Loucy (cell line): ENCODE results near the gene DYRK2.

Source experiments
- H2AFZ ChIP-seq: fragments of 200-600 bp; sonication (generic); 2 replicates; pipeline ENCODE4 v1.6.0; 2016; ENCODE audit warnings: antibody characterized with exemption, mild to moderate bottlenecking, low read length, moderate library complexity
- H3F3A ChIP-seq: fragments of 200-600 bp; 2 replicates; pipeline ENCODE4 v1.6.0; 2016; ENCODE audit warnings: antibody characterized with exemption, low read depth, mild to moderate bottlenecking
- H3K27me3 ChIP-seq: fragments of 200-600 bp; sonication (generic); 2 replicates; pipeline ENCODE4 v1.6.1; 2014; ENCODE audit warnings: low read length, mild to moderate bottlenecking; ENCODE audit not compliant: insufficient read depth, poor library complexity, severe bottlenecking
- H3K36me3 ChIP-seq: fragments of 200-600 bp; sonication (generic); 2 replicates; pipeline ENCODE4 v1.6.1; 2016; ENCODE audit warnings: low read length; ENCODE audit not compliant: insufficient read depth
- H3K4me1 ChIP-seq: fragments of 200-600 bp; sonication (generic); 2 replicates; pipeline ENCODE4 v1.5.1; 2014; ENCODE audit warnings: low read length, mild to moderate bottlenecking; ENCODE audit not compliant: insufficient read depth, poor library complexity, severe bottlenecking
- H3K4me2 ChIP-seq: fragments of 200-600 bp; sonication (generic); 2 replicates; pipeline ENCODE4 v1.6.0; 2014; ENCODE audit warnings: antibody characterized with exemption, low read length, low read depth, mild to moderate bottlenecking; ENCODE audit not compliant: poor library complexity, severe bottlenecking
- H3K4me3 ChIP-seq: fragments of 200-600 bp; sonication (generic); 2 replicates; pipeline ENCODE4 v1.5.1; 2014; ENCODE audit warnings: low read length, mild to moderate bottlenecking, mixed read lengths; ENCODE audit not compliant: poor library complexity, severe bottlenecking
- H3K79me2 ChIP-seq: fragments of 200-600 bp; sonication (generic); 2 replicates; pipeline ENCODE4 v1.6.1; 2014; ENCODE audit warnings: low read length; ENCODE audit not compliant: insufficient read depth
- H3K9ac ChIP-seq: fragments of 200-600 bp; sonication (generic); 2 replicates; pipeline ENCODE4 v1.6.0; 2014; ENCODE audit warnings: mild to moderate bottlenecking, low read depth, low read length, moderate library complexity; ENCODE audit not compliant: poor library complexity, severe bottlenecking
- H3K9me2 ChIP-seq: fragments of 200-600 bp; sonication (generic); replicated peaks from 2 replicates; pipeline ENCODE4 v1.6.1; 2016; ENCODE audit warnings: low read depth, low read length, mixed read lengths
- H3K9me3 ChIP-seq: fragments of 200-600 bp; sonication (generic); 2 replicates; pipeline ENCODE4 v1.6.1; 2014; ENCODE audit warnings: mild to moderate bottlenecking, antibody characterized with exemption, low read length, low read depth; ENCODE audit not compliant: insufficient read depth
- H4K20me1 ChIP-seq: fragments of 200-600 bp; sonication (generic); 2 replicates; pipeline ENCODE4 v1.6.0; 2014; ENCODE audit warnings: antibody characterized with exemption, low read length, mild to moderate bottlenecking; ENCODE audit not compliant: insufficient read depth, poor library complexity, severe bottlenecking
- EZH2phosphoT487 ChIP-seq: fragments of 200-600 bp; IDR thresholded peaks from 2 replicates; pipeline ENCODE4 v1.6.1; 2018; ENCODE audit warnings: antibody characterized with exemption, mild to moderate bottlenecking, moderate library complexity, borderline replicate concordance
- TF ChIP-seq, protein P1 (sequence below): fragments of 200-600 bp; sonication (generic); conservative IDR thresholded peaks from 2 replicates; pipeline ENCODE4 v1.5.1; 2014; ENCODE audit warnings: mild to moderate bottlenecking, antibody characterized with exemption, low read length

Gene DYRK2

DNA sequence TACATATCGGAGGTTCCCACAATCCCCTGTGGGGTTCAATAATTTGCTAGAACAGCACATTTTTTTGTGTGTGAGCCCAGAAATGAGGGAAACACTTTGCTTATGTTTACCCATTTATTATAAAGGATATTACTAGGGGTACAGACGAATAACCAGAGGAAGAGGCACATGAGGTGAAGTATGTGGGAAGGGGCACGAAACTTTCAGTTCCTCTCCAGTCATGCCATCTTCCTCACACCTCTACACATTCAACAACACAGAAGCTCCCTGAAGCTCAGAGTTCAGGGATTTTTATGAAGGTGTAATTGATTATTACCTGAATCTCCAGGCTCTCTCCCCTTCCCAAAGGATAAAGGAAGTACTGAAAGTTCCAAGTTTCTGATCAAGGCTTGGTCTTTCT is 30.2 kb upstream of the DYRK2 start:
- H3K27me3 ChIP-seq: no peaks in the 10 kb centered on the region
- no peak overlapping the region for H2AFZ ChIP-seq
- no peaks in the 10 kb centered on the region for H3K79me2 ChIP-seq
- no peaks in the 10 kb centered on the region for H3K4me1 ChIP-seq
- H3K9me3 ChIP-seq: no peaks in the 10 kb centered on the region
- H3K9me2 ChIP-seq: no peaks in the 10 kb centered on the region
- no peak overlapping the region for H3K4me2 ChIP-seq
- H3K9ac ChIP-seq: no peak overlapping the region
- H3K36me3 ChIP-seq: no peaks in the 10 kb centered on the region
- TF ChIP-seq, protein P1, sequence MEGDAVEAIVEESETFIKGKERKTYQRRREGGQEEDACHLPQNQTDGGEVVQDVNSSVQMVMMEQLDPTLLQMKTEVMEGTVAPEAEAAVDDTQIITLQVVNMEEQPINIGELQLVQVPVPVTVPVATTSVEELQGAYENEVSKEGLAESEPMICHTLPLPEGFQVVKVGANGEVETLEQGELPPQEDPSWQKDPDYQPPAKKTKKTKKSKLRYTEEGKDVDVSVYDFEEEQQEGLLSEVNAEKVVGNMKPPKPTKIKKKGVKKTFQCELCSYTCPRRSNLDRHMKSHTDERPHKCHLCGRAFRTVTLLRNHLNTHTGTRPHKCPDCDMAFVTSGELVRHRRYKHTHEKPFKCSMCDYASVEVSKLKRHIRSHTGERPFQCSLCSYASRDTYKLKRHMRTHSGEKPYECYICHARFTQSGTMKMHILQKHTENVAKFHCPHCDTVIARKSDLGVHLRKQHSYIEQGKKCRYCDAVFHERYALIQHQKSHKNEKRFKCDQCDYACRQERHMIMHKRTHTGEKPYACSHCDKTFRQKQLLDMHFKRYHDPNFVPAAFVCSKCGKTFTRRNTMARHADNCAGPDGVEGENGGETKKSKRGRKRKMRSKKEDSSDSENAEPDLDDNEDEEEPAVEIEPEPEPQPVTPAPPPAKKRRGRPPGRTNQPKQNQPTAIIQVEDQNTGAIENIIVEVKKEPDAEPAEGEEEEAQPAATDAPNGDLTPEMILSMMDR: no peak
- no peak for TF ChIP-seq EZH2phosphoT487
- no peak overlapping the region for H3K4me3 ChIP-seq
- H3F3A ChIP-seq: no peaks in the 10 kb centered on the region
- H4K20me1 ChIP-seq: no peaks in the 10 kb centered on the region

DNA sequence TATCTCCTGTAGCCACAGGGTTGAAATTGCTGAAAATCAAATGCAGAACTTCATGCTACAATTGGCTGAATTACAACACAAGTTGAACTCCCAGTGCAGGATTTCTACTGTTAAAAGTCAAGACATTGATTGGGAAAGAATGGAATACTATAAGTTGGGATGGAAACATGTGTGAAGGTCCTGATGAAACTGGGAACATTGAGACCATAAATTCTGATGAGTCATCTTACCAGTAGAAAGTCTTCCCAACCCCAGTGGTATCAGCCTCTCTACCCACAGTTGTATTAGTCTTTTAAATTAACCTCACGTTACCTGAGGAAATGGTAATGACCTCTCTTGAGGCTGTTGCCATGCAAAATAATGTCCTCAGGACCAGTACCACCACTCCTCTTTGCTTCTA is 27.4 kb upstream of the DYRK2 start:
- Histone ChIP-seq H4K20me1 (no peaks in the 10 kb centered on the region), H3K4me2 (no peak overlapping the region), H3K36me3 (no peaks in the 10 kb centered on the region), H3K9me3 (no peaks in the 10 kb centered on the region), H3K4me3 (no peak overlapping the region), H3K4me1 (no peaks in the 10 kb centered on the region), H3K79me2 (no peaks in the 10 kb centered on the region), H3K9ac (no peak overlapping the region), H2AFZ (no peak overlapping the region), H3F3A (no peaks in the 10 kb centered on the region), H3K27me3 (no peaks in the 10 kb centered on the region), H3K9me2 (no peaks in the 10 kb centered on the region)
- TF ChIP-seq, protein P1: no peak

DNA sequence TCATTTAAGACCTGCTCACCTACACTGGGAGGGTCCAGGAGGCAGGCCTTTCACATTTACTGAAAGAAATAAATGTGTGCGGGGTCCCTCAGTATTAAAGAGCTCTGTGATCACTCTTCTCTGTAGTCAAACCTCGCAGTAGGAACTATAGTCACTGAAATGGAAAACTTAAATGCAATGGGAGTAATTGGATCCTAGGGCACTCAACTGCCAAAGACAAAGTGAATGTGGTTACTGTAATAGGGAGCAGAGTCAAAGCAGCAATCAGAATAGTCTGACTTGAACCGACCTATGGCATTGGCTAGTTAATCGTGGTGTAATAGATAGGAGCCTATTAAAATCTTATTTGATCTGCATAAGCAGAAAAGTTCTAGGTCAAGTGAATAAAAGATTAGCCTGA is 26.6 kb upstream of the DYRK2 start:
- Histone ChIP-seq H3F3A (no peaks in the 10 kb centered on the region), H3K9ac (no peak overlapping the region), H3K4me3 (no peak overlapping the region), H3K27me3 (no peaks in the 10 kb centered on the region), H3K79me2 (no peaks in the 10 kb centered on the region), H3K4me1 (no peaks in the 10 kb centered on the region), H4K20me1 (no peaks in the 10 kb centered on the region), H3K4me2 (no peak overlapping the region), H3K9me2 (no peaks in the 10 kb centered on the region), H2AFZ (no peak overlapping the region), H3K36me3 (no peaks in the 10 kb centered on the region), H3K9me3 (no peaks in the 10 kb centered on the region)
- TF ChIP-seq, protein P1: no peak
- TF ChIP-seq EZH2phosphoT487: no peak
